Thyroid gland (tissue), 4 donors: Measurements from ENCODE around the gene EFCAB8. TPM values are rescaled to one million over a fixed set of nuclear protein-coding genes. Genes with fewer than 3 reads are reported as not detected.

Experiments
- DNase-seq, 2 donors: peaks; one replicate each; pipeline ENCODE4 v3.0.0-alpha.2; 2019
- H3K27ac ChIP-seq, 3 donors: fragments of 200-600 bp; sonication (generic); 1 replicate in 2 of 3; 2 replicates in 1 of 3; pipeline ENCODE4 v1.5.1; 2016 to 2019; ENCODE audit warnings: mild to moderate bottlenecking in 1 of 3, moderate library complexity in 1 of 3
- H3K27me3 ChIP-seq: fragments of 200-600 bp; sonication (generic); one replicate; pipeline ENCODE4 v1.5.1; 2019
- H3K36me3 ChIP-seq, 2 donors: fragments of 200-600 bp; sonication (generic); one replicate each; pipeline ENCODE4 v1.5.1; 2016 to 2019
- H3K4me1 ChIP-seq, 2 donors: fragments of 200-600 bp; sonication (generic); one replicate each; pipeline ENCODE4 v1.5.1; 2017 to 2019
- H3K4me3 ChIP-seq, 3 donors: fragments of 200-600 bp; sonication (generic); replicated peaks in 1 of 3; 1 replicate in 2 of 3; 2 replicates in 1 of 3; pipeline ENCODE4 v1.5.1; 2016; ENCODE audit warnings: mild to moderate bottlenecking in 1 of 3
- H3K9me3 ChIP-seq: fragments of 200-600 bp; sonication (generic); one replicate; pipeline ENCODE4 v1.5.1; 2017
- POLR2A ChIP-seq, 2 donors: fragments of 450-650 bp; IDR thresholded peaks; one replicate each; pipeline ENCODE4 v1.6.1; 2017; ENCODE audit warnings: antibody characterized with exemption in 2 of 2, mild to moderate bottlenecking in 2 of 2, moderate library complexity in 1 of 2
- WGBS, 2 donors: methylation state at CpG; one replicate each; pipeline ENCODE4 v1.1.5; 2017; 5-methylcytosine and 5-hydroxymethylcytosine counted together
- intact Hi-C: fragments of 100-400 bp; cut with DNase I; formaldehyde crosslinking; loops from one replicate; pipeline ENCODE4 v1.15.1; 2023
- total RNA-seq, 4 donors: library from RNA; depleted of rRNA; stranded (reverse); fragments of >200 nt; gene quantifications; one replicate each; pipeline ENCODE4 v1.2.3, GENCODE V29; 2016
- TF ChIP-seq, protein P1 (sequence below), 6 experiments: fragments of 200-600 bp in 3 of 6; fragments of 450-650 bp in 3 of 6; sonication (generic) in 3 of 6; IDR thresholded peaks; one replicate each; pipeline ENCODE4 v1.5.1; 2016 to 2019; ENCODE audit warnings: antibody characterized with exemption in 6 of 6, mild to moderate bottlenecking in 2 of 6, inconsistent platforms in 1 of 6, moderate library complexity in 1 of 6

The EFCAB8 gene
- total RNA-seq, 4 donors from 2014 or later: 0.27 to 2.3 TPM; not detected in 2

DNA sequence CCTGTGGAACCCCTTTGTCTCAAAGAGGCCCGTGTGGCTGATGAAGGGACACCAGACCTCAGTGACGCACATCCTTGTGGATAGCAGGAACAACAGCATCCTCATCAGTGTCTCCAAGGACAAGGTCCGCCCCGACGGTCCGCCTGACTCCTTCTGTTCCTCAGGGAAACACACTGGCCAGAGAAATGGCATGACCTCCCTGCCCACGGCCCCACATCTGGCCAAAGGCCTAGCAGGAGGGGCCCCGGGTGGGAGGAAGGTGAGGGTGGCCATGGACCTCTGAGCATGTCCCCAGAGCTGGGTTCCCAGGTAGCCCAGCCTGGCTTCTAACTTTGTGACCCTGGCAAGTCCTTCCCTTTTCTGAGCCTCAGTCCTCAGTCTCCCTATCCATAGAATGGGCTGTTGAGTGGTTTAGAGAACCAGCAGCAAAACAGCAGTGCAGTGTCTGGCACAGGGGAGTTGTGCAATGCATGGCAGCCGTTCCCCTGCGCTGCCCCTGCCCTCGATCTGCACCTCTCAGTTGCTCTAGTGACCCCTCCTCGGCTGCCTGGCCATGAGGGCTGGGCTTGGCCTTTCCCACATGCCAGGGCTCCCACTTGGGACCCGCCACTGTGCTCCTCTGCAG lies 48.3 kb downstream of the EFCAB8 start:
- TF ChIP-seq POLR2A (IDR thresholded peaks at IDR 0.05): no peak
- TF ChIP-seq, protein P1, sequence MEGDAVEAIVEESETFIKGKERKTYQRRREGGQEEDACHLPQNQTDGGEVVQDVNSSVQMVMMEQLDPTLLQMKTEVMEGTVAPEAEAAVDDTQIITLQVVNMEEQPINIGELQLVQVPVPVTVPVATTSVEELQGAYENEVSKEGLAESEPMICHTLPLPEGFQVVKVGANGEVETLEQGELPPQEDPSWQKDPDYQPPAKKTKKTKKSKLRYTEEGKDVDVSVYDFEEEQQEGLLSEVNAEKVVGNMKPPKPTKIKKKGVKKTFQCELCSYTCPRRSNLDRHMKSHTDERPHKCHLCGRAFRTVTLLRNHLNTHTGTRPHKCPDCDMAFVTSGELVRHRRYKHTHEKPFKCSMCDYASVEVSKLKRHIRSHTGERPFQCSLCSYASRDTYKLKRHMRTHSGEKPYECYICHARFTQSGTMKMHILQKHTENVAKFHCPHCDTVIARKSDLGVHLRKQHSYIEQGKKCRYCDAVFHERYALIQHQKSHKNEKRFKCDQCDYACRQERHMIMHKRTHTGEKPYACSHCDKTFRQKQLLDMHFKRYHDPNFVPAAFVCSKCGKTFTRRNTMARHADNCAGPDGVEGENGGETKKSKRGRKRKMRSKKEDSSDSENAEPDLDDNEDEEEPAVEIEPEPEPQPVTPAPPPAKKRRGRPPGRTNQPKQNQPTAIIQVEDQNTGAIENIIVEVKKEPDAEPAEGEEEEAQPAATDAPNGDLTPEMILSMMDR (IDR thresholded peaks at IDR 0.05): no peak
- intact Hi-C loops: loop anchor here (5.0 kb wide), 1 partner anchor 390 kb away; no protein-coding TSS in a partner anchor
- DNase-seq: no peak

GRCh38 chr20:32907886-32908285 lies 49.2 kb downstream of the EFCAB8 start:
- H3K4me1 ChIP-seq: no peaks in the 10 kb centered on the region
- no peaks in the 10 kb centered on the region for H3K9me3 ChIP-seq
- H3K27ac ChIP-seq: no peak overlapping the region
- no peaks in the 10 kb centered on the region for H3K27me3 ChIP-seq
- 70 to 88% methylated on average over 1 to 13 of the region's 13 CpGs for WGBS, 2 donors
- DNase-seq: no peak
- intact Hi-C loops: loop anchor here (5.0 kb wide), 1 partner anchor 389 kb away; no protein-coding TSS in a partner anchor
- TF ChIP-seq, protein P1 (IDR thresholded peaks at IDR 0.05): no peak
- TF ChIP-seq POLR2A (IDR thresholded peaks at IDR 0.05): no peak
- no peaks in the 10 kb centered on the region for H3K36me3 ChIP-seq
- no peak overlapping the region for H3K4me3 ChIP-seq

More for the DNA sequence above, 48.3 kb downstream of the EFCAB8 start:
- Histone ChIP-seq H3K9me3 (no peaks in the 10 kb centered on the region), H3K36me3 (no peaks in the 10 kb centered on the region), H3K4me1 (no peaks in the 10 kb centered on the region), H3K4me3 (no peak overlapping the region), H3K27me3 (no peaks in the 10 kb centered on the region), H3K27ac (no peak overlapping the region)
- WGBS, 2 donors: 79 to 83% methylated on average over 9 to 12 of the region's 13 CpGs

DNA sequence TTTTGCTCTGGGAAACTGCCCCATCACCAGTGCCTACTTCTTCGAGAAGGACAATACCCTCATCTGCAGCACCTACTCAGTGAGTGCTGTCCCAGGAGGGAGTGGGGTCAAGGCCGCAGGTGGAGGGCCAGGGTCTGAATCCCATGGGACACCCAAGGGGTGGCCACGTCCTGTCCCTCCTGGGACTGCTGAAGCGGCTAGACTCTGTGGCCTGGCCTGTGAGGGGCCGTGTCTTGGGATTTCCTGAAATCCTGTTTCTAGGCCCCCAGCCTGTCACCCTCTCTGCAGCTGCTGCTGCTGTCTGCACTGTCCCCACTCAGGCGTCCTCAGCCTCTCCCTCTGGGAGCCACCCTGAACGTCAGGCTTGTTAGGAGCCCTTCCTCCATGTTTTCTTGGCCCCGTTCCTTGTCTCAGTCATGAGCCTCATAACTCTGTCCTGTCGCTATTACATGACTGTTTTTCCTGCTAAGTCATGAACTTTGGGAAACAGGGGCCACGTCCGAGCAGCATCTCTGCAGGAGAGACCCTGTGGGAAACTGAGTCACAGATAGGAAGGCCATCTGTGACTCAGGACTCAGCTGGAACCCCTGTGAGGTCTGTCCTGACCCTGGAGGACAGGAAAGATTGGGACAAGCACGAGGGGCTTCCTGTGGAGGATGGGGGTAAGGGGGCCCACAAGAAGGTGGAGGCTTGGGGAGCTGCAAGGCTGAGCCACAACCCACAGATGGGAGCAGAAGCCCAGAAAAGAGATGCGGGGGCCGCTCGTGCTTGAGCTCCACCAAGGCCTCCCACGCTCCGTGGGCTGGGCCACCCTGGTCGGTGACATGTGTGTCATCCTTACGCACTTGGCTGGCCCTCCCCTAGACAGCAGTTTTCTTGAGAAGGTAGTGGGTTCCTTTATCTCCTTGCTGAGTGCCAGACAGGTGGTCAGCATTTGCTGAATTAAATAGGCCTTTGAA lies 49.9 kb downstream of the EFCAB8 start:
- TF ChIP-seq, protein P1 (IDR thresholded peaks at IDR 0.05): no peak
- no peak for TF ChIP-seq POLR2A (IDR thresholded peaks at IDR 0.05)
- 79 to 85% methylated on average over 16 to 19 of the region's 19 CpGs for WGBS, 2 donors
- no peak overlapping the region for H3K4me3 ChIP-seq
- H3K36me3 ChIP-seq: no peaks in the 10 kb centered on the region
- no peaks in the 10 kb centered on the region for H3K27me3 ChIP-seq
- H3K27ac ChIP-seq: no peak overlapping the region
- intact Hi-C loops: loop anchor here (5.0 kb wide), 1 partner anchor 389 kb away; no protein-coding TSS in a partner anchor
- no peaks in the 10 kb centered on the region for H3K4me1 ChIP-seq
- DNase-seq: no peak
- H3K9me3 ChIP-seq: no peaks in the 10 kb centered on the region

- Histone ChIP-seq H3K9me3 (no peaks in the 10 kb centered on the region), H3K4me1 (no peaks in the 10 kb centered on the region), H3K4me3 (no peak overlapping the region), H3K27ac (no peak overlapping the region), H3K27me3 (no peaks in the 10 kb centered on the region), H3K36me3 (no peaks in the 10 kb centered on the region)
- DNase-seq: no peak
- TF ChIP-seq, protein P1 (IDR thresholded peaks at IDR 0.05): no peak
- no peak for TF ChIP-seq POLR2A (IDR thresholded peaks at IDR 0.05)
- intact Hi-C loops: loop anchor here (5.0 kb wide), 1 partner anchor 388 kb away; no protein-coding TSS in a partner anchor
- WGBS, 2 donors: 89 to 93% methylated on average over 5 to 7 of the region's 9 CpGs
These were observed 50.7 kb downstream of the EFCAB8 start for GRCh38 chr20:32909451-32909850.
